Measurements from ENCODE around the gene SLC7A14. TPM values are rescaled to one million over a fixed set of nuclear protein-coding genes. Genes with fewer than 3 reads are reported as not detected.

SLC7A14 gene
- total RNA-seq (2014; rRNA removed; shearing (Covaris generic)): 0.12 TPM in 1 of 2 replicates, not detected in the other

DNA sequence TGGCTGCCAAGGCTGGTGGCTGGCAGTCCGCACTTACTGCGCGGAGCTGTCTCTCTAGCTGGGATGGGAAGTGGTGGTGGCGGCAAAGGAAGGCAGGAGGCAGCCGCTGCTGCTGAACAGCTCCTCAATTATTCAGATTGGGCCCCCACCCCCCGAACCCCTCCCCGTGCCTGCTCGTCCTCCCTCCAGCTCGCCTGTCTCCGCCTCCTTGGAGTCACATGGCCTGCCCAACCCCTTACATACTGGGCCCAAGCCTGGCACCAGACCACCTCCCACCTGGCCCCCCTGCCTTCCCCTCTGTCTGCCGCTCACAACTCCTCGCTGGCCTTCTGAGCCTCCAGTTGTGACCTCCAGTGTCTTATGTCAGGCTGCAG is at the start of gene SLC7A14:
Gene SLC7A14, minus strand, starts transcription at position 139 of the 374 bp plus-strand sequence. CDS start 59,139 bp downstream, outside the sequence.
- no peak for DNase-seq (ENCODE audit: low read depth)

DNA sequence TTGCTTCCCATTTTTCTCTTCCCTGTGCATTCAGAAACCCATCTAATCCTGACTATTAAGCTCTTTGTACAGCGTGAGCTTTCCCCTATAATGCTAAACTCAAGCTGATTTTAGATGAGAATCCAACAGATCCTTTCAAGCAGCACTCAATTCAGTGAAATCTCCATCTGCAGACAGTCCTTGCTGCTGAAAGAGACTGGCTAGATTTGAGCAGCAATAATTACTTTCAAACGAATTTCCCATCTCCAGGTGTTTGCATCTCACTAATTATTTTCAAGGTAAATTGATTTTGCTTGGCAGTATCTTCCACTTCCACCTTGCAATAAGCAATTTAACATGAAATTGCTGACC is 49.5 kb upstream of the SLC7A14 start:
- no peak for DNase-seq (ENCODE audit: low read depth)

DNA sequence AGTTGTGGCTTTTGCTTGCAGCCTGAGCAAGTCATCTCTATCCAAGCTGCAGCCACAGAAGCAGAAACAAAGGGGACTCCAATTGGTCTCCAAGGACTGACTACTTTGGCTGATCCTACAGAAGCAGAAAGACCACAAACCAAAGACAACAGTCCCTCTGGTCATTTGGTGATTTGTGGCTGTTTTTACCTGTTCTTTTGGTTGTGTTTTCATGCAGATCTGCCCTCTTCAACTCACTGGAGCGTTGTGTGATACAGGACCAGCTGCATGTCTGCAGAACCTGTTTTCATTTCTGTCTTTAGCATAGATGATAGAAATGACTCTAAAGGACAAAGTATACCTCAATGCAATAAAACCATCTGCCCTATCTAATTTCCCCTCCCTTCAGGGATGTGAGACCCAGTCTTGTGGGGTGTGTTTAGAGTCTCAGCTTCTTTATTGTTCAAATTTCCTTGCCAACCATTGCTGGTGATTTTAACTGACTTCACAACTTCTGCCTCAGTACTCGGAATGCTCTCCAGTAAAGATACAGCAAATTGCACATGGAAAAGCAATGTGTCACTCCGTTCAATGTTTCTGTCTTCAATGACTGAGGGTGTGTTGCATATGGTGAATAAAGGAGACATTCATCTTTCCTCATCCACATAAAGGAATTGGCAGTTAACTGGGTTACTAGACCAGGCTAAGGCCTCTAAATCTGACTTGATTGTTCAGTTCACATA is 48.9 kb upstream of the SLC7A14 start:
- DNase-seq (ENCODE audit: low read depth): no peak

DNA sequence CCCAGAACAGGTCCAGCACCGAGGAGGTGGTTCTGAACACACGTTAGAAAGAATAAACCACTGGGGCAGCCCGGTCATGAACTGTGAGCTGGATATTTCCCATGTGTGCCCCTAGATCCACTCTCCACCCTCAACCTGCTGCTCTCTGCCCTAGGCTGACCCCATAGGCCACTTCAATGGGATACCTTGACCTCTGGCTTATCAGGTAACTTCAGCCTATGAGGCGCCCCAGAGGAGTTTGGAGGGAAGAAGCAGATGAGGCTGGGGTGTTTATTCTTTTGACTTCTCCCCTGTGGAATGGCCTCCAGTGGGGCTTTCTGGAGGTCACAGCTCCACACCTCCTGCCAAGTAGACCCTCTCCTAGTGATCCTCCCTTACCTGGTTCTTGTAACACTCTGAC is 47.7 kb upstream of the SLC7A14 start:
- no peak for DNase-seq (ENCODE audit: low read depth)

DNA sequence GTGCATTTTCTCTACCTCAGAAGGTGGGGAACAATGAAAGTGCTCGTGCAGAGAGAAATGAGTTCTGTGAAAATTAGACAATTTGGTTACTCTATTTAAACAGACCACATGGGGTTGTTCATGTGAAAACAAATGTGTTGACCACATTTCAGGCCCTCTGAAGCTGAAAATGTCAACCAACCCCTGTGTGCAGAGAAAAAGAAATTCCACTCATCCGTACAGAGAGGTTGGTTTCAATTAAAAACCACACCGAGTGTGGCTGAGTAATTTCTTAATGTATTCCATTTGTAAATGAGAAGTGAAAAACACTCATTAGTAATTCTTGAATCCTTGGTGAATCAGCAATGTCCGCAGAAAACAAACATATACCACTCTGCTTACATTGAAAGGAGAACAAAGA is 46.9 kb upstream of the SLC7A14 start:
- peak; percentile 81 for DNase-seq (ENCODE audit: low read depth)

DNA sequence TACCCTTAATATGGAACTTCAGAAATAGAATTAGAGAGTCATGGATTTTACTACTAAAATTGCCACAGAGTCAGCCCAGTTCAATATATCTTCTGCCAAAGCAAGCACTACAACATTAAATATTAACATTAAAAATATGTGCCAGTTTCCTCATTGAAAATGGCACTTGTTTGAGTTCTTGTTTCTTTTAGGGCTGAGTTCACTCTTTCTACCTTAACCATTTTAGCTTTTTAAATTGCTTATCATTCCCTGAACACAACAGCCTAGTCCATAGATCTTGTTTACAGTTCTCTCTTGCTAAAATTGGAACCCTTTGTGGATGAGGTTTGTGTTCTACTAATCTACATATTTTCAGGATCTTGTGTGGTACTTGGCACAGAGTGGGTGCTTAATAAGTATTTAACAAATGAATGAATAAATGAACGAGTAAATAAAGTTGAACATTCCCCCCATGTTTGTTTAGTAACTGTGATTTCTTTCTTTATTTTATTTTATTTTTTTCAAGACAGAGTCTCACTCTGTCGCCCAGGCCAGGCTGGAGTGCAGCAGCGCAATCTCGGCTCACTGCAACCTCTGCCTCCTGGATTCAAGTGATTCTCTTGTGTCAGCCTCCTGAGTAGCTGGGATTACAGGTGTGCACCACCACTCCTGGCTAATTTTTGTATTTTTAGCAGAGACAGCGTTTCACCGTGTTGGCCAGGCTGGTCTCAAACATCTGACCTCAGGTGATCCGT is 46.0 kb upstream of the SLC7A14 start:
- no peak for DNase-seq (ENCODE audit: low read depth)

DNA sequence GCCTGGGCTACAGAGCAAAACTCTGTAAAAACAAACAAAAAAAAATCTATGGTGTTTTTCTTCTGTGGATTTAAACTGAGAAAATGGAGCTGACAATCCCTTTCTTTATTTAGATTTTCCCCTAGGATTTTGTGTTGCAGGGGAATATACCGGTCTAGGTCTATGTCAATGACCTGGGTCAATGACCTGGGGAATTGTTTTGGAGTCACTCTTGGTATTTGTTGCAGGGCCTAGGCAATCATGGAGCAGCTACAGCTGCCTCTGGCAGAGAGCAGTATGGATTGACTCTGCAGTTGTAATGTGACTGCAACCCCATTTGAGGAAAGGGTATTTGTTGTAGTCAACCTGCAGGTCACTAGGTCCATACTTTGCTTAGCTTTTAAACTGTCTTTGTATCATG is 37.6 kb upstream of the SLC7A14 start:
- no peak for DNase-seq (ENCODE audit: low read depth)

DNA sequence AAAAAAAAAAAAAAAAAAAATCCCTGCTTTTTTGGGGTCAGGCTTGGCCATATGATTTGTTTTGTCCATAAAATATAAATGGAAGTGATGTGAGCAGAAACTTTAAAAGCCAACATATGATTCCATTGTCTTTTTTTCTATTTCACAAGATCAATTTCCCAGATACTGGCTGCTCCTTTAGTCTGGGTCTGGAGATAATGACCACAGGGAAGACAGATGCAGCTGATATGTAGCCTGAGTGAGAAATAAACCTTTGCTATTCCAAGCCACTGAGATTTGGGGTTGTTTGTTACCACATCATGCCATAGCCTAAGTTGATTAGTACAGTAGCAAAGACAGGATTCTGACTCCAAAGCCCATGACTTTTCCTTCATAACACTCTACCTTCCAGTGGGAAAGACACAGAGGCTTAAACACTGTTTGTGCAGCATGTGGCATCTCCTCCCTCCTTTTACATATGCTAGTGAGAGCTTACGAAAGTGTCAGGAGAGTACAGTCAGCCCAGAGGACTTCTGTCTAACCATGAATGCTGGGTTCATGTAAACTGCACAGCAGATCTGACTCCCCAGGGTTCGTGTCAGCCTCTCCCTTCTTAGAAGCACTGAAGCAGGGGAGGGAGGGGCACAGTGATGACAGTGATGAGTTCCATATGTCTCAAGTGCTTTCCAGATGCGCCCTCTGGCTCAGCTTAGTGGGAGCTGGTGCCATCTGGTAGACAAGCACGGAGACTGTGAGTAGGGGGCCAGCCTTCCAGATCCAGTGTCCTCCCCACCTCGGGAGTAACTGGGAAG is 36.7 kb upstream of the SLC7A14 start:
- peak; percentile 99 for DNase-seq (ENCODE audit: low read depth)

DNA sequence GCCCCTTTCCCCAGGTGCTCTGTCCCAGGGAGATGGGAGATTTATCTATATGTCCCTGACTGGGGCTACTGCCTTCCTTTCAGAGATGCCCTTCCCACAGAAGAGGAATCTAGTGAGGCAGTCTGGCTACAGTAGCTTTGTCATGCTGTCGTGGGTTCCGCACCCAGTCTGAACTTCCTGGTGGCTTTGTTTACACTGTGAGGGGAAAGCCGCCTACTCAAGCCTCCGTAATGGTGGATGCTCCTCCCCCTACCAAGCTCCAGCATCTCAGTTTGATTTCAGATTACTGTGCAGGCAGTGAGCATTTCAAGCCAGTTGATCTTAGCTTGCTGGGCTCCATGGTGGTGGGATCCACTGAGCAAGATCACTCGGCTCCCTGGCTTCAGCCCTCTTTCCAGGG is 35.4 kb upstream of the SLC7A14 start:
- DNase-seq (ENCODE audit: low read depth): no peak

DNA sequence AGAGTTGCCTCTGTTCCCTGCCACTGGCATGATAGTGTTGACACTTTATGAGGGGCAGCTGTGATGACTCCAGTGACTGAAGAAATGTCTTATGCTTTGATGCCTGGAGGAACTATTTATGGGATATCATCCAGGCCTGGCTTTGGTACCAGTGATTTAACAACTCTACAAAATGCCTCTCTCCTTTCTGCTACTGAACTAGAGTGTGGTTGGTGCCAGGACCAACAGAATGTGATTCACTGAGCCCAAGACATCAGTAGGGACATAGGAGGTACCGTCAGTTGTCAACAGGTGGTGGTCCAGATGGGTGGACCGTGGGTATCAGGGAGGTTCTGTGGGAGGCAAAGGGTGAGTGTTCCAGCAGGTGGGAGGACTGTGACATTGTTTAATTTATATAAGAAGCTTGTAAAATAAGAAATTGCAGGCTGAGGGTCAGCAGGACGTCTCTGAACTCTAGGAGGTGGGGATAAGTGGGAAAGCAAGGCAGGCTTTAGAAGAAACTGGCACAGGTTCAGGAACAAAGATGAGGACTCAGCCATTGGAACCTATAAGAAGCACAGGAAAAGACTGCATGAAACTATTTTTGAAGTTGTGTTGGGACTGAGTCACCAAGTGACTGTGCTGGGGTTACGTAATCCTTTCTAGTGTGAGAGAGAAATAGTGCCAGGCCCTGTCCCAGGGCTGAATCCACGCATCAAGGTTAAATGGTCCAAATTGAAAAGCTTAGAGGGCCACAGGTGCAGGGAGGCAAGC is 28.5 kb upstream of the SLC7A14 start:
- peak; percentile 91 for DNase-seq (ENCODE audit: low read depth)

DNA sequence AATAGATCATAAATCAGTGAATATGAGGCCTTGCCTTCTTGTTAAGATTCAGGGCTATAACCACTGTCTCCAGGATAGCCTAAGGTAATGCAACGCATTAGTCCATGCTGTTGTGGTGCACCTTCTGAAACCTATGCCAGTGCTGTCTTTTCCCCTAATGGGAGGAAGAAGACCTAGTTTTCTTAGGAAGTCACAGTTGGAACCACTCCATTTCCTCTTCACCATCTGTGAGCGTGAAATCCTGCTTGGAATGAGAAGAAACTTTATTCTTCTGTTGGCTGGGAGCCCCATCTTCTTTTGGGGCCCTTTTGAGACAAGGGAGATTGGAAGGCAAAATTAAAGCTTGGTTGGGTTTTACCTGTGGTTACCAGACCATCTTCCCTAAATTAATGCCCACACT is 25.9 kb upstream of the SLC7A14 start:
- no peak for DNase-seq (ENCODE audit: low read depth)

DNA sequence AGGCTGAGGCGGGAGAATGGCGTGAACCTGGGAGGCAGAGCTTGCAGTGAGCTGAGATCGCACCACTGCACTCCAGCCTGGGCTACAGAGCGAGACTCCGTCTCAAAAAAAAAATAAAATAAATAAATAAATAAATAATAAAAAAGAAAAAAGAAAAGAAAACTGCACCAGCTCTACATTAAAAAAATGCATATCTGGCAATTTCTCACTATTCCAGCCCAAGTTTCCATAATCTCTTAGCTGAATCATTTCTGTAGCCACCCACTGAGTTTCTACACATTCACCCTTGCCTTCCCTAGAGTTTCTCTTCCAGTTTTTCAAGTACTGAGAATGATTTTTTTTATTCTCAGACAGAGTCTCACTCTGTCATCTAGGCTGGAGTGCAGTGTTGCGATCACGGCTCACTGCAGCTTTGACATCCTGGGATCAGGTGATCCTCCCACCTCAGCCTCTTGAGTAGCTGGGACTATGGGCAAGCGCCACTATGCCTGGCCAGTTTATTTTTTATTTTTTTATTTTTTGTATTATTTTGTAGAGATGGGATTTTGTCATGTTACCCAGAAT is 24.5 kb upstream of the SLC7A14 start:
- DNase-seq (ENCODE audit: low read depth): no peak

DNA sequence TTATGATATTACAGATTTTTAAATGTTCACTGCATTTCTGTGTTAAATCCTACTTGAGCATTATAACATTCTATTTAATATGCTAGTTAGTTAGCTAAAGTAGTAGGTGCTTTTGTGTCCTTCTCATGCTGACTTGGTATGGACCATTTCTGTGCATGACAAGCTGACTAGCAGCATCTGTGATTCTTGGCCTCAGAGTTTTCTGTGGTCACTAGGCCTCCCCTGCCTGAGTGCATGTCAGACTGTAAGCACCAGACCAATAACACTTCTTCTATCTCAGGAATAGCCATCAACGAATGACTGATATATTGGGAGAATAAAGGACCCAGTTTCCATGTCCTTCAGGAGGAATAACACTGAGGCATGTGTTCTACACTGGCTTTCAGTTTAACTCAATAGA is 22.6 kb upstream of the SLC7A14 start:
- no peak for DNase-seq (ENCODE audit: low read depth)

DNA sequence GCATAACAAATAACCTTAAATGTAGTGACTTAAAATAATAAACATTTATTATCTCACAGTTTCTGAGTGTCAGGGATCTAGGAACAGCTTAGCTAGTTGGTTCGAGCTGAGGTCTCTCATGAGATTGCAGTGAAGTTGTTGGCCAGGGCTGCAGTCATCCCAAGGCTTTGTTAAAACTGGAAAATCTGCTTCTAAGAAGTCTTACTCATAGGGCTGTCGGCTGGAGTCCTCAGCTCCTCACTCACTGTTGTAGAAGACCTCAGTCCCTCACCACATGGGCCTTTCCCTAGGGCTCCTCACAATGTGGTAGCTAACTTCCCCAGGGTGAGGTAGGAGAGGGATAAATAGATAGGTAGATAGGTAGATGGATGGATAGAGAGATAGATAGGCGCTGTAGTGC is 20.8 kb upstream of the SLC7A14 start:
- DNase-seq (ENCODE audit: low read depth): no peak

DNA sequence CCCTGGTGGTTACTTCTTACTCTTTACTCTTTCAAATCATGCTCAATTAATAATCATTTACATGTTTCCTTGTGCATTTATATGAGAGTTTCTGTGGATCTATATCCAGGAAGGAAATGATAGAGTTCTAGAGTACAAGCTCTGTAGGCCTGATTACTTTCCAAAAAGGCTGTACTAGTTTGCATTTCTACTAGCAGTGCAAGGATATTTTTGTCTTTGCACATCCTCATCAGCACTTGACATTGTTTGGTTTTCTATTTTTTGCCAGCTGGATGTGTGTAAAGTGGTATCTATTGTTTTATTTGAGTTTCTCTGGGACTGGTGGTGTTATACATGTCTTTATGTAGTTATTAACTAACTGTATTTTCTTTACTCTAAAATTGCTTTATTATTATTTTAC is 19.6 kb upstream of the SLC7A14 start:
- no peak for DNase-seq (ENCODE audit: low read depth)

DNA sequence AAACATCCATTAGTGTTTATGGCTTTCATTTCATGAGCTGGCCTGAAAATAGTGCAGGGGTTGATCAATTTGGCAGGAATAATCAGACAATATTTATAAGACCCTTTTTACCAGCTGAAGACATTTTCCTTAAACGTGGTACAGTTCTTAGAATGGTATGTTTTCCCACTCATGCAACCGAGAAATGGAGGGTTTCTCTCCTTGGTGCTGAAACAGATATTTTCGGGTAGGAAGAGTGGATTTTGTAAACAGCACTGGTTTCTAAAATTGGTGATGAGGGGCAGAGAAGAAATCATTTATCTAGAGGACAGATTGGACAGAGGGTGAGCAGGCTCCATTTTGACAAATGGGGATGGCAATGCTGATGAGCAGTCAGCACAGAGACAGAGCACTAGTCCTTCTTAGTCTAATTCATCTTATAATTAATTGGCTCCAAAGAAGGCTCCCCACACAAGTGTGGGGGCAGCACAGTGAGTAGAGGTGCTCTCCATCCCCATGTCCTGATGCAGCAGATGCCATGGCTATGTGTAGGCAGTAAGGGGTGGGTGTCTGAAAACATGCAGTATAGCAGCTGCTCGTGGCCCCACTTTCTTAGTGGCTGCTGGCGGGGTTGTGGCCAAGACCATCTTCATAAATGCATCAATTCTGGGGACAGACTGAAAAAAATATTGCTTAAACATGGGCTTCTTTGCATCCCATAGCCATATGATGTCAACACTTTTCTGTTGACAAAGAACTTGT is 18.1 kb upstream of the SLC7A14 start:
- peak; percentile 24 for DNase-seq (ENCODE audit: low read depth)

DNA sequence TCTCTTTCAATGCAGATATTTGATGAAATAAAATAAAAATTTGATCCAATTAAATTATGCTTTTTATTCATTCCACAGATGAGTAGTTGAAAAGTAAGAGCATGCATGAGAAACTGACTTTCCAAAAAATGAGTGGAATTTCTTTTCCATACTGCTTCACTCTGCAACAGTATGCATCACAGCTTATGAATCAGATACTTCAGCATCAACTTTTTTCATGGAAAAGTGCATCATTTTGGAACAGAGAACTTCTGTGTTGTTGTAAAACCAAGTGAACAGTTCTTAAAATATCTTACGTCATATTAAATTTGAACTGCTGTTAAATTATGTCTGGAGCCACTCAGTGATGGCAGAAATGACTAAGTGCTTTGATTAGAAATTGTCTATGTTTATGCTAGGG is 16.7 kb upstream of the SLC7A14 start:
- no peak for DNase-seq (ENCODE audit: low read depth)

DNA sequence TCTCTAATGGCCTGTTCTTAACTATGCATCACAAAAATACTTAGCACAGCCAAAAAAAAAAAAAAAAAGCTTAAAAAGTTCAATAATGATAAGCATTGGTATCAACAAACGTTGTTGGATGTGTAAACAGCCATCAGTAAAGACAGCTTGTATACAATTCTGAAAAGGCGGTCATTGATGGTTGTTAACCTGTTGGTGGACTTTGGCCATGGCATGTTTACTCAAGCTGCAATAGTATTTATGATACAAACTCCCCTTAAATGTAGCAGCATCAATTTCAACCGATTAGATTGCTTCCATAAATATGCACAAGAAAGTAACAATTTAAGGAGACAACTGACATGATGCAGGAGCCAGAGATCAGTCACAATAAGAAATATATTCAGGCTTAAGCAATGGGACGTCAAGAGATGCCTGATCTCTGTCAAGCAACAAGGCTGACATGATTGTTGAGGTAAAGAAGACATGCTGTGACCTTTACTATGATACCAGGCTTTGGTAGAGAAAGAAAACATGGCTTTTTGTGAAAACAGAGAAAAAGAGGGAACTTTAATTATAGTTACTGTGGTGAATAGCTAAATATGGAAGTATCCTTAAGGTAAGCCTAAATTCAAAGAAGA is 14.2 kb upstream of the SLC7A14 start:
- no peak for DNase-seq (ENCODE audit: low read depth)

DNA sequence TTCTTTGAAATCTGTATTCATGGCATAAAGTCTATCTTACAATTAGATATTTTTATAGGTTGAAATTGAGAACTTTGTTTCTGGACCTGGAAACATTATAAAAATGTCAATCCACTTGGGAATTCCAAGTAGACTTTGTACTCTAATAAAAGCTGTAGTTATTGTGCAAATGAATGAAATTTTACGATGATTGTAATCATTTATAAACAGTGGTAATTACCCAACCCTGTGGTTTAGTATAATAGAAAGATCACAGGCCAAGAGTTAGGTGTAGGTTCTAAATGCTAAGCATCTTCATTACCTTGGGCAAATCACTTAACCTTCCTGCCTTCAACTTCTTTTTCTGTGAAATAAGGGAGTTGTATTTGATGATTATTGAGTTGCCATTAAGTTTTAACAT is 13.2 kb upstream of the SLC7A14 start:
- DNase-seq (ENCODE audit: low read depth): no peak

DNA sequence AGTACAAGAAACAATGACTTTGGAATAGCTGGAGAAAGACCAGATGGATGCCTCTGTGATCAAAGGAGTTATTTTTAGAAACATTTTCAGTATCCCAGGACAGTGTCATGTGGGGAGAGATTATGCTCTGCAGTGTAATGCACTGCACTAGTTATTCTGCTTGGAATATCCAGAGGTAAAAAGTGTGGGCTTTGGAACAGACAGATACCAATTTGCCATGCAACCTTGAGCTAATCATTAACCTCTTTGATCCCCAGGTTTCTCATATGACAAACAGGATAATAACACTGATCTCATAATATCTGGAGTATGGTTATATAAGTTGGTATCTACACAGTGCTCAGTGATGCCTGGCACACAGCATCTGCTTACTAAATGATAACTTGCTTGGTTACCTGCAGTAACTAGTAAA is 12.2 kb upstream of the SLC7A14 start:
- DNase-seq (ENCODE audit: low read depth): peak; percentile 45
